ES-I3 (cell line): Measurements from ENCODE around the gene SDK2.

ENCODE experiments used
- H3K36me3 ChIP-seq: 2 replicates; pipeline ENCODE4 v1.6.1; 2013; ENCODE audit warnings: mild to moderate bottlenecking, low read length, control low read depth, moderate library complexity; ENCODE audit not compliant: insufficient read depth
- H3K4me1 ChIP-seq: 2 replicates; pipeline ENCODE4 v1.6.1; 2013; ENCODE audit warnings: mild to moderate bottlenecking, control low read depth, low read length; ENCODE audit not compliant: insufficient read depth
- H3K9ac ChIP-seq: 2 replicates; pipeline ENCODE4 v1.6.1; 2013; ENCODE audit warnings: low read depth, mild to moderate bottlenecking, low read length, moderate library complexity
- H3K9me3 ChIP-seq: 2 replicates; pipeline ENCODE4 v1.6.1; 2013; ENCODE audit warnings: mild to moderate bottlenecking, low read length, moderate library complexity; ENCODE audit not compliant: control insufficient read depth, insufficient read depth

Gene SDK2, protein sequence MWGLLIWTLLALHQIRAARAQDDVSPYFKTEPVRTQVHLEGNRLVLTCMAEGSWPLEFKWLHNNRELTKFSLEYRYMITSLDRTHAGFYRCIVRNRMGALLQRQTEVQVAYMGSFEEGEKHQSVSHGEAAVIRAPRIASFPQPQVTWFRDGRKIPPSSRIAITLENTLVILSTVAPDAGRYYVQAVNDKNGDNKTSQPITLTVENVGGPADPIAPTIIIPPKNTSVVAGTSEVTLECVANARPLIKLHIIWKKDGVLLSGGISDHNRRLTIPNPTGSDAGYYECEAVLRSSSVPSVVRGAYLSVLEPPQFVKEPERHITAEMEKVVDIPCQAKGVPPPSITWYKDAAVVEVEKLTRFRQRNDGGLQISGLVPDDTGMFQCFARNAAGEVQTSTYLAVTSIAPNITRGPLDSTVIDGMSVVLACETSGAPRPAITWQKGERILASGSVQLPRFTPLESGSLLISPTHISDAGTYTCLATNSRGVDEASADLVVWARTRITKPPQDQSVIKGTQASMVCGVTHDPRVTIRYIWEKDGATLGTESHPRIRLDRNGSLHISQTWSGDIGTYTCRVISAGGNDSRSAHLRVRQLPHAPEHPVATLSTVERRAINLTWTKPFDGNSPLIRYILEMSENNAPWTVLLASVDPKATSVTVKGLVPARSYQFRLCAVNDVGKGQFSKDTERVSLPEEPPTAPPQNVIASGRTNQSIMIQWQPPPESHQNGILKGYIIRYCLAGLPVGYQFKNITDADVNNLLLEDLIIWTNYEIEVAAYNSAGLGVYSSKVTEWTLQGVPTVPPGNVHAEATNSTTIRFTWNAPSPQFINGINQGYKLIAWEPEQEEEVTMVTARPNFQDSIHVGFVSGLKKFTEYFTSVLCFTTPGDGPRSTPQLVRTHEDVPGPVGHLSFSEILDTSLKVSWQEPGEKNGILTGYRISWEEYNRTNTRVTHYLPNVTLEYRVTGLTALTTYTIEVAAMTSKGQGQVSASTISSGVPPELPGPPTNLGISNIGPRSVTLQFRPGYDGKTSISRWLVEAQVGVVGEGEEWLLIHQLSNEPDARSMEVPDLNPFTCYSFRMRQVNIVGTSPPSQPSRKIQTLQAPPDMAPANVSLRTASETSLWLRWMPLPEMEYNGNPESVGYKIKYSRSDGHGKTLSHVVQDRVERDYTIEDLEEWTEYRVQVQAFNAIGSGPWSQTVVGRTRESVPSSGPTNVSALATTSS (N-terminal part only)

DNA sequence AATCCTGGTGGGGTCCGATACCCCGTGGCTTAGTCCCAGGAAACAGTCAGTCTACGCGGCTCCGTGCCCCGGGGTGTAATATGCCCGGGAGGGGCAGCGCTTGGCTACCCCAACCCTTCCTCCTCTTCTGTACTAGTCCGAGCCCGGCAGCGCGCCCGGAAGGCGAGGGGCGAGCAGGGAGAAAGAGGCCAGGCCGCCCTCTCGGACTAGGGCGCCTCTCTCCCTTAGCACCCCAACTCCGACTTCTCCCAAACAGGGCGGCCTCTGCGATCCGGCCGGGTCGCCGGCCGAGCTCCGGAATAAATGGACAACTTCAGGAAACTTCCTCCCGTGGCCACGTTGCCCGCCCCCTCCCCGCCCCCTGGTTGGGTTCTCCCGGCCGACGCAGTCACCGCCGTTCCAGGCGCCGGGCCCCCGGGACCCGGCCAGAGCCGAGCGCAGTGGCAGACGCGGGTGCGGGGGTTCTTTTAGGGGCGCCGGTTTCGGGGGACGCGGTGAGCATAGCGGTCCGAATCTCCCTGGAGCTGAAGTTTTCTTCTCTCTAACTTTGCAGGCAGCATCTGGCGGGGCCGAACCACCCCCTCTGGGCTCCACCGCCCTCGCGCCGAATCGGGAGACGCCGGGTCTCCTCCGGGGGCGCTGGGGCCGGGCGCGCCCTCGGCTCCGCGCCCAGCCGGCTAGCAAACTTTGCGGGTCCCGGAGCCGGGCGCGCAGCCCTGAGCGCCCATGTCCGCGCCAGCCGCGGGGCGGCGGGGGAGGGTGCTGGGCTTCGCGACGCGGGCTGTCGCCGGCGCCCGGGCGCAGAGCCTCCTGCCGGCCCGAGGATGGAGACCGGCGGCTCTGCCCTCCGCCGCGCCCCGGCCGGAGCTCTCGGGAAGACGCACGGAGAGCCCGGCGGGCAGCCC, at the start of gene SDK2:
SDK2 (minus strand) TSS at position 301 of the 905 bp plus-strand sequence. CDS start 357 bp downstream, outside the sequence.
- Histone ChIP-seq H3K4me1 (peaks cover 40% of the 10 kb centered on the region), H3K9me3 (no peaks in the 10 kb centered on the region), H3K36me3 (no peaks in the 10 kb centered on the region), H3K9ac (peak within 1 kb of the TSS; percentile 67)

DNA sequence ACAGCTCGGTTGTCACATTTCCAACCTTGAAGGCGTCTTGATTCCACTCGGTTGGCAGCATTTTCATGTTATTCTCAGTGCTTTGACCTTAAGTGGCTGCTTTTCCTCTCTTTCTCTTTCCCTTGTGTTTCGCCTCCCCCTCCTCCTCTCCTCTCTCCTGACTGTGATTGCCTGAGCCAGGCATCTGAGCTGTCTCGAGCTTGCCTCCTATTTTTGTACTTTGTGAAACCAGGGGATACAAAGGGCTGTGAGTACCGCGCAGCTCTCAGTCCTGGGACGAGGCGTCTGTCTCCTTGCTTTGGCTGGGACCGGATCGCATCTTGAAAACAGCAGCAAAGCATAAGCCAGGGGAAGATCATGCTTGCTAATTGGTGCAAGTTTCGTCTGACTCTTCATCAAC, 48.8 kb upstream of the SDK2 start:
- Histone ChIP-seq H3K4me1 (peaks cover 18% of the 10 kb centered on the region; the same call in 1 of the 2 replicates), H3K9ac (no peak overlapping the region), H3K9me3 (no peaks in the 10 kb centered on the region), H3K36me3 (no peaks in the 10 kb centered on the region)

- Histone ChIP-seq H3K9ac (no peak overlapping the region; the same call in 1 of the 2 replicates), H3K4me1 (peaks cover 24% of the 10 kb centered on the region), H3K36me3 (no peaks in the 10 kb centered on the region), H3K9me3 (no peaks in the 10 kb centered on the region)
Observed at GRCh38 chr17:73691321-73691766, 47.1 kb upstream of the SDK2 start.

DNA sequence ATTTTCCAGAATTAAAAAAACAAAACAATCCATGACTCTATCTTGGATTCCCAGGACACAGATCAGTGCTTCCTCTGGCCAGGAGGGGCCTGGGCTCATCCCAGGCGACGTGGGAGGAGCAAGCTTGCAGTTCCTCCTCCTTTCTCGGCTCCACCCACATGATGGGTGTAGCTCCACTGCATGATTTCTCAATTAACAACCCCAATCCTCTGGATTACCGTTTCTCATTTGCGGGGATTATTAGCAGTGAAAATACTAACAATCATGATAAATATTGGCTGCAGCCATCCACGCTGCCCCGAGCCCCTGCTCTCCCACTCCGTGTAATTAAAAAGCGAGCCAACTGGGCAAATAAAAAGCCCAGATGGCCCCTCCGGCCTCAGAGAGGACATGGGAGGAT, 46.4 kb upstream of the SDK2 start:
- Histone ChIP-seq H3K9me3 (no peaks in the 10 kb centered on the region), H3K9ac (no peak overlapping the region; the same call in 1 of the 2 replicates), H3K36me3 (no peaks in the 10 kb centered on the region), H3K4me1 (peaks cover 28% of the 10 kb centered on the region)

DNA sequence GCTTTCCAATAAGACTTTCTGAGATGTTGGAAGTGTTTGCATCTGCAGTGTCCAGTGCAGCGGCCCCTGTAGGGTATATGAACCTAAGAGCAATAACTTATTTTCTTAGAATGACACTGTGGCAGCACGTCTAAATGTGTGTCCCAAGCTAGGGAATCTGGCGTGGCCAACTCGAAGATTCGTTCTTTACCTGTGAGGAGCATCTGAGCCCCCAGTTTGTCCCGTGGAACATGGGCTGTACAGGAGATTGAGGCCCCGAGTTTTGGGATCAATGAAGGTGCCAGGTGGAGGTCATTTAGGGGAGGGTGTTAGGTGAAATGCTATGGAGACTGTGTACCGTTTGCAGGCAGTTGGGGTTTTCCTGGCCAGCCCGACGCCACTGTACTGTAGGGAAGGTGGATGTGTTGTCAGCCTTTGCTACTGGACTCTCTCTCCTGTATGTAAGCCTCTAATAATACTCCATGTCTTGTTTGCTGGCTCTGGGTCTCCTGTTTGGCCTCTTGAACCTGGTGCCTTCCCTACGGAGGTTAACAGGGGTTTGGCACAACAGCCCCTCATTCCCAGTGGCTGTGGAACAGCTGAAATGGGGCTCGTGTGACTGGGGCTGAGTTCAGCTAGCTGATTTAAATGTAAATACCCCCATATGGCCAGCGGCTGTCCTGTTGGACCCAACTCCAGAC, 45.5 kb upstream of the SDK2 start:
- H3K9ac ChIP-seq, result no peak overlapping the region
- no peaks in the 10 kb centered on the region for H3K36me3 ChIP-seq
- H3K4me1 ChIP-seq, result peaks cover 32% of the 10 kb centered on the region
- H3K9me3 ChIP-seq, result no peaks in the 10 kb centered on the region

- peaks cover 41% of the 10 kb centered on the region for H3K4me1 ChIP-seq
- H3K9ac ChIP-seq, result no peak overlapping the region
- peaks cover 5% of the 10 kb centered on the region; the same call in 1 of the 2 replicates for H3K9me3 ChIP-seq
- H3K36me3 ChIP-seq, result no peaks in the 10 kb centered on the region
Observed at GRCh38 chr17:73686961-73687360, 42.7 kb upstream of the SDK2 start.

DNA sequence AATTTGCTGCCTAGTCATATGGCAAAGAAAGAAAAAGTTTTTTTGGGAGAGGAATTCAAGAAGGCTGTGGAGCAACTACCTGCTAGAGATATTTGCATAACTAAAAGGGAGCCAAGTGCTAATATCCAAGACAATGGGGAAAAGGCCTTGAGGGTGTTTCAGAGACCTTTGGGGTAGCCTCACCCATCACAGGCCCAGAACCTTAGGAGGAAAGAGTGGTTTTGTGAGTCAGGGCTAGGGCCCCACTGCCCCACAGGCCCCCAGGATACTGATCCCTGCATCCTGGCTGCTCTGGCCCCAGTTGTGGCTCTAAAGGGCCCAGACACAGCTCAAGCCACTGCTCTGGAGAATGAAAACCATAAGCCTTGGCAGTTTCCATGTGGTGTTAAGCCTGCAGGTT, 41.9 kb upstream of the SDK2 start:
- Histone ChIP-seq H3K36me3 (no peaks in the 10 kb centered on the region), H3K9ac (no peak overlapping the region), H3K9me3 (peaks cover 11% of the 10 kb centered on the region; the same call in 1 of the 2 replicates), H3K4me1 (peaks cover 33% of the 10 kb centered on the region)

GRCh38 chr17:73684183-73684582, 39.9 kb upstream of the SDK2 start:
- Histone ChIP-seq H3K9me3 (peaks cover 11% of the 10 kb centered on the region; the same call in 1 of the 2 replicates), H3K4me1 (peaks cover 23% of the 10 kb centered on the region), H3K9ac (no peak overlapping the region), H3K36me3 (no peaks in the 10 kb centered on the region)

- Histone ChIP-seq H3K9ac (no peak overlapping the region), H3K4me1 (peaks cover 23% of the 10 kb centered on the region), H3K36me3 (no peaks in the 10 kb centered on the region), H3K9me3 (peaks cover 11% of the 10 kb centered on the region; the same call in 1 of the 2 replicates)
Observed at GRCh38 chr17:73683771-73684170, 39.5 kb upstream of the SDK2 start.

DNA sequence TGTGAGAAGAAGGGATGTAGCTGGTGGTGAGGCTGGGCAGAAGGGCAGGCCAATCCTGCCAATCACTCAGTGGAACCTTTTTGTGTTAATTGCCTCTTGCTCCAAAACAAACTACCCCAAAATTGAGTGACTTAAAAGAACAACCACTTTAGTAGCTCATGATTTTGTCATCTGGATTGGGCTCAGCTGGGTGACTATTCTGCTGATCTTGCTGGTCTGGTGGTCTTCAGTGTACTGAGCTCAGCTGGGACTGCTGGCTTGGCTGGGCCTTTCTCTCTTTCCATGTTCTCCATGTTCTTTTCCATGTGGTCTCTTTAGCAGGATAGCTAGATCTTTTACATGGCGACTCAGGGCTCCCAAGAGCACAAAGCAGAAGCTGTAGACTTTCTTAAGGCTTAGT, 37.7 kb upstream of the SDK2 start:
- Histone ChIP-seq H3K9me3 (peaks cover 11% of the 10 kb centered on the region; the same call in 1 of the 2 replicates), H3K36me3 (no peaks in the 10 kb centered on the region), H3K4me1 (peaks cover 23% of the 10 kb centered on the region), H3K9ac (no peak overlapping the region)

GRCh38 chr17:73679476-73679875, 35.2 kb upstream of the SDK2 start:
- H3K4me1 ChIP-seq, result peaks cover 7% of the 10 kb centered on the region; the same call in 1 of the 2 replicates
- peaks cover 11% of the 10 kb centered on the region; the same call in 1 of the 2 replicates for H3K9me3 ChIP-seq
- H3K9ac ChIP-seq, result no peak overlapping the region
- no peaks in the 10 kb centered on the region for H3K36me3 ChIP-seq

GRCh38 chr17:73678999-73679398, 34.8 kb upstream of the SDK2 start:
- no peaks in the 10 kb centered on the region for H3K36me3 ChIP-seq
- no peak overlapping the region for H3K9ac ChIP-seq
- peaks cover 2% of the 10 kb centered on the region; the same call in 1 of the 2 replicates for H3K4me1 ChIP-seq
- peaks cover 11% of the 10 kb centered on the region; the same call in 1 of the 2 replicates for H3K9me3 ChIP-seq

DNA sequence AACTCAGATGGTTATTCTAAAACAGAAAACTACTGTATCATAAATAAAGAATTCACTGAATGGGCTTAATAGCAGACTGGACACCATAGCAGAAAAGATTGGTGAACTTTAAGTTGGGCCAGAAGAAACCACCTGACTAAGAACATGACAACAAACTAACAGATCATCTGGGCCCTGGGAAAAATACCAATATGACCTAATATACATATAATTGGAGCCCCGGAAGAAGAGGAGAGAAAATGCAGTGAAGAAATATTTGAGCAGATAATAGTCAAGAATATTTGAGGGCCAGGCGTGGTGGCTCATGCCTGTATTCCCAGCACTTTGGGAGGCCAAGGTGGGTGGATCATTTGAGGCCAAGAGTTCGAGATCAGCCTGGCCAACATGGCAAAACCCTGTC, 25.5 kb upstream of the SDK2 start:
- H3K9me3 ChIP-seq, result no peaks in the 10 kb centered on the region
- H3K36me3 ChIP-seq, result no peaks in the 10 kb centered on the region
- H3K4me1 ChIP-seq, result no peaks in the 10 kb centered on the region
- H3K9ac ChIP-seq, result no peak overlapping the region
